Fibroblast of mammary gland (primary cell): ENCODE data around the gene KLHL33.

ENCODE experiments used
- DNase-seq: peaks from one replicate; pipeline ENCODE4 v3.0.0-alpha.2; 2010; ENCODE audit warnings: low read depth
- H3K4me3 ChIP-seq: 2 replicates; pipeline ENCODE4 v1.5.1; 2011; ENCODE audit warnings: low read depth, mild to moderate bottlenecking, low read length, moderate library complexity; ENCODE audit not compliant: control insufficient read depth
- TF ChIP-seq, protein P1 (sequence below): conservative IDR thresholded peaks from 2 replicates; pipeline ENCODE4 v1.5.1; 2011; ENCODE audit warnings: low read depth, low read length, inconsistent platforms; ENCODE audit not compliant: control insufficient read depth, insufficient read depth

Gene KLHL33

DNA sequence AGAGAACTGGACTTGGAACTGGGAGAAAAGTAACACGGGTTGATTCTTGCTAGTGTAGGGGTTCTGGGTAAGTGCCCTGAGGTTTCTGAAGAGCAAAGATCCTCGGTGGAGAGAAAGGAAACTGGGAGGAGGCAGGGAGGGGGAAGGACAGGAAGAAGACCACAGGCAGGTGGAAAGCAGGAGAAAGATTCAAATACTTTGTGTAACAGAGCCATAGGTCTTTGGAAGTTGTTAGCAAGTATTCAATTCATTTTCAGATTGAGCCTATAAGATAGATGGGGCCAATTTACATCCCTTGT lies 34.6 kb upstream of the KLHL33 start:
- TF ChIP-seq, protein P1, sequence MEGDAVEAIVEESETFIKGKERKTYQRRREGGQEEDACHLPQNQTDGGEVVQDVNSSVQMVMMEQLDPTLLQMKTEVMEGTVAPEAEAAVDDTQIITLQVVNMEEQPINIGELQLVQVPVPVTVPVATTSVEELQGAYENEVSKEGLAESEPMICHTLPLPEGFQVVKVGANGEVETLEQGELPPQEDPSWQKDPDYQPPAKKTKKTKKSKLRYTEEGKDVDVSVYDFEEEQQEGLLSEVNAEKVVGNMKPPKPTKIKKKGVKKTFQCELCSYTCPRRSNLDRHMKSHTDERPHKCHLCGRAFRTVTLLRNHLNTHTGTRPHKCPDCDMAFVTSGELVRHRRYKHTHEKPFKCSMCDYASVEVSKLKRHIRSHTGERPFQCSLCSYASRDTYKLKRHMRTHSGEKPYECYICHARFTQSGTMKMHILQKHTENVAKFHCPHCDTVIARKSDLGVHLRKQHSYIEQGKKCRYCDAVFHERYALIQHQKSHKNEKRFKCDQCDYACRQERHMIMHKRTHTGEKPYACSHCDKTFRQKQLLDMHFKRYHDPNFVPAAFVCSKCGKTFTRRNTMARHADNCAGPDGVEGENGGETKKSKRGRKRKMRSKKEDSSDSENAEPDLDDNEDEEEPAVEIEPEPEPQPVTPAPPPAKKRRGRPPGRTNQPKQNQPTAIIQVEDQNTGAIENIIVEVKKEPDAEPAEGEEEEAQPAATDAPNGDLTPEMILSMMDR: no peak
- no peak for DNase-seq
- peak overlapping the region; percentile 97 for H3K4me3 ChIP-seq

DNA sequence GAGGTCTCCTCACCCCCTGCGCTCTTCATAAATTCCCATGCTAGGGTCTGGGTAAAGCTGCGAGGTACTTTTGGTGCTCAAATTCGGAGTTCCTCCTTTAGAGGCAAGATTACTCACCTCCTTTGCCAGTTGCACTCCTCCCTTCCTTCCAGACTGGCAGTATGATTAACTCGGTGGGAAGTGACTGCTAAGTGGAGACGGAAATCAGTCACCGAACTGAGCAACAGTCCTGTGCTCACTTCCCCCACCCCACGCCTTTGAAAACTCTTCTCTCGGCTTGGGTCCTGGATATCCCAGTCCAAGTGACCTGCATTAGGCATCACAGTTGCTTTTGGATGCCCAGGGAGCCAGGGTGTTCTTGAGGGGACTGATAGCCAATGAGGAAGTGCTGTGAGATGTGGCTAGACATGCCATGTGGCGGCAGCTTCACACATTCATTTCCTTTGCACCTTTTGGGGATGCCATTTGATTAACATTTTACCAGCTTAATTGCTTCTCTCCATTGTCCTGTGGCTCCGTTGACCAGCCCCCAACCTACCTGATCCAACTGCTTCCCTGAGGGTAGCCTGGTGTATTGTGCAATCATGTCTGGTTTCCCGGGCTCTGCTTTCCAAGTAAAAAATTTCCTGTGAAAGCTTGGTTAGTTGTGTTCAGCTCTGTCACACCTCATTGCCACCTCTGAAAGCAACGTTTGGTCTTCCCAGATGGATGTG lies 34.1 kb upstream of the KLHL33 start:
- H3K4me3 ChIP-seq: peak overlapping the region; percentile 97
- DNase-seq: peak; percentile 88
- TF ChIP-seq, protein P1: no peak

DNA sequence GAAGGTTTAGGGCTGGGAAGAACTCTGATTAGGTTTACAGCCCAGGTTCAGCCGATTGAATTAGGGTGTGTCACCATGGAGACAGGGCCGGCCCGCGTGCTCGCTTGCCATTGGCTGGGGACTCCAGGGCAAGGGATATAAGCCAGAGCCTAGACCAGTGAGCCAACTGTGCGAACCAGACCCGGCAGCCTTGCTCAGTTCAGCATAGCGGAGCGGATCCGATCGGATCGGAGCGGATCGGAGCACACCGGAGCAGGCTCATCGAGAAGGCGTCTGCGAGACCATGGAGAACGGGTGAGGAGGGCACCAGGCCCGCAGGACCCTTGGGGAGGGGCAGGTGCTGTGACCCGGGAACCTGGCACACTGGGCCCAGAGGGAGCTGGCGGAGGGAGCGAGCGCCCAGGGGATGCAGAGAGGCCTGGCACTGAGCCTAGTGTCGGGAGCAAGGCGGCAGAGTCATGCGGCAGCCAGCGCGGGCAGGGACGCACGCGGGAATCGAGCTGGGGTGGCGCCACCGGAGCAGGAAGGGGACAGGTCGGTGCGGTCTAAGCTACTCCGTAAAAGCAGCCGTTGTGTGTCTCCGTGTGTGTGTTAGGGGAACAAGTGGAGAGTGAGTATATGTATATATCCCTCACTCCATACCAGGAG lies 33.4 kb upstream of the KLHL33 start, which contains the start of gene PNP:
Gene PNP (plus strand): TSS at position 165 of the 648 bp plus-strand sequence. CDS start 119 bp downstream, at position 284.
- TF ChIP-seq, protein P1: no peak
- peak within 1 kb of the TSS; percentile 97 for H3K4me3 ChIP-seq

DNA sequence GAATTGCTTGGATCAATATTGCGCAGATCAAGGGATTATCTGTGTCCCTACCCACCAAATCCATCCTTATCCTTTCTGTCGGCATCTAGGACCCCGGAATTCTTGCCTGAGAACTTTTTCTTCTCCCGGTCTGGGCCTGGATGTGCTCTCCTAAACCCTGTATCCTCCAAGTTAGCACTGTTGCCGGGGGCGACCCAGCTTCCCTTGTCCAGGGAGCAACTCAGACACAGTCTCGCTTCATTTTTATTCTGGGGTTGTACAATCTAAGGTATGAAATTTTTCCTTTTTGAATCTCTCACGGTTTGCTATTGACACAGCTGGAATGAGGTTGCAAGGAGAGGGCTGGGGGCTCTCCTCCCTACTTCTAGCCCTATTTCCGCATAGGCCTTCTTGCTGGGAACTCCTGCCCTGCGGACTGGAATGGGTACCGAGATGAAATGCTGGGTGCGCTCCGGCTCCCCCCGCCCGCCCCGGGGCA lies 32.8 kb upstream of the KLHL33 start:
- no peak for DNase-seq
- TF ChIP-seq, protein P1: no peak

More for the DNA sequence above, 33.4 kb upstream of the KLHL33 start, which contains the start of gene PNP:
- DNase-seq: peak; percentile 91

DNA sequence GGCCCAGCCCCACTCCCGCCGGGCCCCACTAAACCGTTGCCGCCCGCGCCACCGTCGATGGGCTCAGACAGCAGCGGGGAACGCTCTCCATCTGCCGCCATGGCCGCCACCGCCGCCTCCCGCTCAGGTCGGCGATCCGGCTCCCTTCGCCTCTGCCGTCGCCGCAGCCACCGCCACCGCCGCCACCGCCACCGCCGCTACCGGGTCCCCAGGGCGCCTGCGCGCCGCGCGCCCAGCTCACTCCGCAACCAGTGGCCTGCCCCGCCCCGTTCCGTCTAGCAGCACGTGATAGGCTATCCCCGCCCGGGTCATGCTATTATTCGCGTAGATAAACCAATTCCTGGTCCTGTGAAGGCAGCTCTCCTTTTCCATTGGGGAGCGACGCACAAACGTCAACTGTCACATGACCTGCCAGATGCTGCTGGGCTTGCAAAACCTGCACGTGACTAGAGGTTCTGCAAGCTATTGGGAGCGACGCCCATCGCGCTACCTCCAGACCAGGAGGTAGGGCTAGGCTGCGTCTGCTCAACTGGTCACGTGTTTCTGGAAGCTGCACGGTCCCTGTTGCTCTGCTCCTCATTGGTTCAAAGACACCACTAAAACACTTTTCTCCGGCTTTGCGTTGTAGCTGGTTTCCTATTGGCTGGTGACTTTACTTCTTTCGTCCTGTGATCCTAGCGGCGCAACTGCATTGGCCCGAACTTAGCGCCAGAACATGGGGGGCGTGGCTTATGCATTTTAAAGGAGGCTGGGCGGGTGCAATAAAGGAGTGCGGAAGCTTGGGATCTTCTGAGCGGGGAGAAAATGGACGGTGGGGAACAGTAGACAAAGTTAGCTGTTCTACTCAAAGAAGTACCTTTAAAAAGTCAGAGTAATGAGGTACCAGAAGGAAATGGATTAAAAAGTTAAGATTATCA lies 25.5 kb upstream of the KLHL33 start, which contains the start of gene PIP4P1:
Gene PIP4P1 (minus strand): TSS at position 210 of the 917 bp plus-strand sequence. CDS start 109 bp downstream, at position 101.
- H3K4me3 ChIP-seq: peak within 1 kb of the TSS; percentile 87
- DNase-seq: peak; percentile 100
- TF ChIP-seq, protein P1: no peak

More for the DNA sequence above, 32.8 kb upstream of the KLHL33 start:
- peak overlapping the region; percentile 97 for H3K4me3 ChIP-seq

DNA sequence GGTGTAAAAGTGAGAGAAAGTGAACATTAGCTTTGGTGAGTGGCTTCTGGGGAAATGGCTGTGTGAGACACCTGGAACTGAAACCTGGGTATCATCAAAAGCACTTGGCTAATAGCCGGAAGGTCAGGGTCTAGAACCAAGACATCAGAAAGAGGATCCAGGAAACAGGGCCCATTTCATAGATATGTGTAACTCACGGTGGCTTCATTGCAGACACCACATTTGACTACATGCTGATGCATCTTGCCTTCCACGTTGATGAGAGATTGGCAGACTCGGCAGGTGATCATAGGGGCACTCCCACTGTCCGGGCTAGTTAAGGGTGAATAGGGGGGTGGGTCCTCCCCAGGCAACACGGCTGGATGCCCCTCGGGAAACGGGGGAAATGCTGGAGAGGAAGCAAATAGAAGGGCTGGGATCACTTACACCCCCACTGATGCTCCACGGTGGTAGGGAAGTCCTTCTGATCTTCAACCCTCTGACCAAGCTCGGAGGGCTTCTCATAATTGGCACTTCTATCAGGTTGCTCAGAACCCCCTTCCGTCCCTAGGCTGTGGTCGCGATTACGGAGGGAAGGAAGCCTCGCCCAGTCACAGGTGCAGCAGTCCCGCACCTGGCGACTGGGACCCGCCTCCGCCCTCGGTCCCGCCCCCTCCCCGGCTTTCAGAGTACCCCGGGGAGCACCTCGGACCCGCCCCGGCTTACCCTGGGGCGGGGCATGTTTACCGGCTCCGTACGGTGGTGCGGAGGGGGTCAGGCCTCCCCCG lies 24.7 kb upstream of the KLHL33 start:
- peak overlapping the region; percentile 87 for H3K4me3 ChIP-seq
- TF ChIP-seq, protein P1: no peak
- no peak for DNase-seq
